Neural progenitor cell (in vitro differentiated cells): Measurements from ENCODE around the gene DHRS9. TPM values are rescaled to one million over a fixed set of nuclear protein-coding genes. Genes with fewer than 3 reads are reported as not detected.

Source experiments
- DNase-seq: peaks from one replicate; pipeline ENCODE4 v3.0.0-alpha.2; 2016; ENCODE audit warnings: low spot score
- H2AFZ ChIP-seq: fragments of 200-600 bp; sonication (generic); replicated peaks from 2 replicates; pipeline ENCODE4 v1.6.1; 2016; ENCODE audit warnings: antibody characterized with exemption
- H3F3A ChIP-seq: fragments of 200-600 bp; sonication (generic); 2 replicates; pipeline ENCODE4 v1.6.1; 2016; ENCODE audit warnings: antibody characterized with exemption, low read depth
- H3K27ac ChIP-seq: fragments of 200-600 bp; sonication (generic); 2 replicates; pipeline ENCODE4 v1.5.1; 2016; ENCODE audit warnings: mild to moderate bottlenecking
- H3K27me3 ChIP-seq: fragments of 200-600 bp; sonication (generic); 2 replicates; pipeline ENCODE4 v1.6.1; 2016; ENCODE audit warnings: mild to moderate bottlenecking, moderate library complexity
- H3K36me3 ChIP-seq: fragments of 200-600 bp; sonication (generic); 2 replicates; pipeline ENCODE4 v1.5.1; 2016
- H3K4me1 ChIP-seq: fragments of 200-600 bp; sonication (generic); 2 replicates; pipeline ENCODE4 v1.6.1; 2016; ENCODE audit warnings: mixed run types
- H3K4me2 ChIP-seq: fragments of 200-600 bp; sonication (generic); 2 replicates; pipeline ENCODE4 v1.6.1; 2016
- H3K4me3 ChIP-seq: fragments of 200-600 bp; sonication (generic); 2 replicates; pipeline ENCODE4 v1.5.1; 2016
- H3K79me2 ChIP-seq: fragments of 200-600 bp; sonication (generic); 2 replicates; pipeline ENCODE4 v1.6.1; 2016; ENCODE audit warnings: low read depth
- H3K9ac ChIP-seq: fragments of 200-600 bp; sonication (generic); 2 replicates; pipeline ENCODE4 v1.6.1; 2016
- H3K9me3 ChIP-seq: fragments of 200-600 bp; sonication (generic); 2 replicates; pipeline ENCODE4 v1.5.1; 2016; ENCODE audit warnings: low read depth
- H4K20me1 ChIP-seq: fragments of 200-600 bp; sonication (generic); 2 replicates; pipeline ENCODE4 v1.6.1; 2016; ENCODE audit warnings: low read depth
- H3K27ac Mint-ChIP-seq: 3 replicates; pipeline ENCODE4 v1.8.0; 2021; ENCODE audit warnings: mixed read lengths
- H3K27me3 Mint-ChIP-seq: 2 replicates; pipeline ENCODE4 v1.8.0; 2022; ENCODE audit warnings: low read depth, mild to moderate bottlenecking, inconsistent platforms, moderate library complexity, mixed read lengths; ENCODE audit not compliant: insufficient read depth
- H3K36me3 Mint-ChIP-seq: 3 replicates; pipeline ENCODE4 v1.8.0; 2021; ENCODE audit warnings: mixed read lengths
- H3K4me1 Mint-ChIP-seq: 3 replicates; pipeline ENCODE4 v1.8.0; 2021; ENCODE audit warnings: mixed read lengths
- H3K4me3 Mint-ChIP-seq: 3 replicates; pipeline ENCODE4 v1.8.0; 2021; ENCODE audit warnings: mild to moderate bottlenecking, moderate library complexity, mixed read lengths
- H3K9me3 Mint-ChIP-seq: 3 replicates; pipeline ENCODE4 v1.8.0; 2020; ENCODE audit warnings: mixed read lengths
- CTCF ChIP-seq: fragments of 200-600 bp; sonication (generic); IDR thresholded peaks from 2 replicates; pipeline ENCODE4 v1.5.1; 2017; ENCODE audit warnings: antibody characterized with exemption, mild to moderate bottlenecking
- EZH2 ChIP-seq: fragments of 200-600 bp; sonication (generic); IDR thresholded peaks from 2 replicates; pipeline ENCODE4 v1.6.1; 2017; ENCODE audit warnings: antibody characterized with exemption, mild to moderate bottlenecking, moderate library complexity
- EZH2phosphoT487 ChIP-seq: fragments of 200-600 bp; sonication (generic); IDR thresholded peaks from 2 replicates; pipeline ENCODE4 v1.6.1; 2017; ENCODE audit warnings: antibody characterized with exemption
- total RNA-seq: library from RNA; depleted of rRNA; stranded (reverse); fragments of >200 nt; gene quantifications from 2 replicates; pipeline ENCODE4 v1.2.3, GENCODE V29; 2015; ENCODE audit warnings: low replicate concordance

Gene DHRS9
- total RNA-seq, 1 donor from 2014 or later = not detected

- H3K4me3 ChIP-seq = no peak overlapping the region
- no peaks in the 10 kb centered on the region for H3K9me3 ChIP-seq
- no peak overlapping the region for H2AFZ ChIP-seq
- Mint-ChIP-seq H3K36me3 (no peaks in the 10 kb centered on the region), H3K4me1 (peaks cover 11% of the 10 kb centered on the region), H3K4me3 (no peak overlapping the region), H3K27ac (no peak overlapping the region), H3K27me3 (peaks cover 5% of the 10 kb centered on the region), H3K9me3 (no peaks in the 10 kb centered on the region)
- no peak for TF ChIP-seq EZH2
- no peak for TF ChIP-seq CTCF
- TF ChIP-seq EZH2phosphoT487 = no peak
- no peak overlapping the region for H3K4me2 ChIP-seq
- H3K79me2 ChIP-seq = no peaks in the 10 kb centered on the region
- H3K4me1 ChIP-seq = peaks cover 12% of the 10 kb centered on the region
- H3K36me3 ChIP-seq = no peaks in the 10 kb centered on the region
- DNase-seq = no peak
- H3F3A ChIP-seq = no peaks in the 10 kb centered on the region
- H4K20me1 ChIP-seq = no peaks in the 10 kb centered on the region
- H3K27me3 ChIP-seq = peaks cover 8% of the 10 kb centered on the region
- H3K9ac ChIP-seq = no peak overlapping the region
- H3K27ac ChIP-seq = no peak overlapping the region
These were observed 43.5 kb downstream of the DHRS9 start for GRCh38 chr2:169112841-169113240.

GRCh38 chr2:169114056-169114455 lies 44.7 kb downstream of the DHRS9 start:
- H3K9me3 Mint-ChIP-seq = no peaks in the 10 kb centered on the region
- H3K4me3 ChIP-seq = no peak overlapping the region
- H3K79me2 ChIP-seq = no peaks in the 10 kb centered on the region
- H3K4me1 Mint-ChIP-seq = peaks cover 13% of the 10 kb centered on the region
- H2AFZ ChIP-seq = no peak overlapping the region
- H3K36me3 Mint-ChIP-seq = no peaks in the 10 kb centered on the region
- no peak overlapping the region for H3K27ac Mint-ChIP-seq
- H3K27me3 ChIP-seq = peaks cover 6% of the 10 kb centered on the region
- H3K9ac ChIP-seq = no peak overlapping the region
- no peak for DNase-seq
- no peaks in the 10 kb centered on the region for H4K20me1 ChIP-seq
- H3K27ac ChIP-seq = no peak overlapping the region
- H3K9me3 ChIP-seq = no peaks in the 10 kb centered on the region
- H3K4me2 ChIP-seq = no peak overlapping the region
- TF ChIP-seq EZH2phosphoT487 (no peak), CTCF (no peak), EZH2 (no peak)
- H3K4me3 Mint-ChIP-seq = no peak overlapping the region
- H3K27me3 Mint-ChIP-seq = peaks cover 3% of the 10 kb centered on the region
- H3F3A ChIP-seq = no peaks in the 10 kb centered on the region
- peaks cover 18% of the 10 kb centered on the region for H3K4me1 ChIP-seq
- H3K36me3 ChIP-seq = no peaks in the 10 kb centered on the region

GRCh38 chr2:169116327-169116726 lies 47.0 kb downstream of the DHRS9 start:
- H3K4me1 Mint-ChIP-seq = peaks cover 2% of the 10 kb centered on the region
- no peak overlapping the region for H3K27ac Mint-ChIP-seq

More at GRCh38 chr2:169116327-169116726, 47.0 kb downstream of the DHRS9 start:
- Histone ChIP-seq H3K27me3 (no peaks in the 10 kb centered on the region), H4K20me1 (no peaks in the 10 kb centered on the region), H2AFZ (no peak overlapping the region), H3K4me3 (no peak overlapping the region), H3K79me2 (no peaks in the 10 kb centered on the region), H3K9me3 (no peaks in the 10 kb centered on the region), H3K4me1 (peaks cover 6% of the 10 kb centered on the region), H3K9ac (no peak overlapping the region), H3K27ac (no peak overlapping the region), H3K36me3 (no peaks in the 10 kb centered on the region), H3F3A (no peaks in the 10 kb centered on the region), H3K4me2 (no peak overlapping the region)
- Mint-ChIP-seq H3K4me3 (no peak overlapping the region), H3K9me3 (no peaks in the 10 kb centered on the region), H3K36me3 (no peaks in the 10 kb centered on the region), H3K27me3 (no peaks in the 10 kb centered on the region)
- no peak for TF ChIP-seq EZH2
- no peak for TF ChIP-seq CTCF
- no peak for TF ChIP-seq EZH2phosphoT487
- DNase-seq = no peak
